ENCODE data around the gene CBARP. TPM values are rescaled to one million over a fixed set of nuclear protein-coding genes. Genes with fewer than 3 reads are reported as not detected.

Gene CBARP
- total and polyA plus RNA-seq, 9 of the 15 experiments (the other 6 are each of a cell fraction or from before 2014, with no cell fraction given) = 0.03 to 8.9 (median 1.2) TPM; not detected in 1

- TF ChIP-seq, protein P1, sequence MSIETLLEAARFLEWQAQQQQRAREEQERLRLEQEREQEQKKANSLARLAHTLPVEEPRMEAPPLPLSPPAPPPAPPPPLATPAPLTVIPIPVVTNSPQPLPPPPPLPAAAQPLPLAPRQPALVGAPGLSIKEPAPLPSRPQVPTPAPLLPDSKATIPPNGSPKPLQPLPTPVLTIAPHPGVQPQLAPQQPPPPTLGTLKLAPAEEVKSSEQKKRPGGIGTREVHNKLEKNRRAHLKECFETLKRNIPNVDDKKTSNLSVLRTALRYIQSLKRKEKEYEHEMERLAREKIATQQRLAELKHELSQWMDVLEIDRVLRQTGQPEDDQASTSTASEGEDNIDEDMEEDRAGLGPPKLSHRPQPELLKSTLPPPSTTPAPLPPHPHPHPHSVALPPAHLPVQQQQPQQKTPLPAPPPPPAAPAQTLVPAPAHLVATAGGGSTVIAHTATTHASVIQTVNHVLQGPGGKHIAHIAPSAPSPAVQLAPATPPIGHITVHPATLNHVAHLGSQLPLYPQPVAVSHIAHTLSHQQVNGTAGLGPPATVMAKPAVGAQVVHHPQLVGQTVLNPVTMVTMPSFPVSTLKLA (conservative IDR thresholded peaks at IDR 0.05) = no peak
- TF ChIP-seq MAFF (IDR thresholded peaks at IDR 0.05; ENCODE audit: low read length) (no peak), IFI16 (CRISPR knock-in tag; IDR thresholded peaks at IDR 0.05) (no peak), DIDO1 (tag; IDR thresholded peaks at IDR 0.05; ENCODE audit: low read depth) (no peak), MTA2 (IDR thresholded peaks at IDR 0.05; ENCODE audit: low read depth) (no peak), RBFOX2 (IDR thresholded peaks at IDR 0.05; ENCODE audit: low read depth, low read length) (peak; percentile 80), EGR1 (conservative IDR thresholded peaks at IDR 0.05) (peak; percentile 28), ELF4 (CRISPR knock-in tag; IDR thresholded peaks at IDR 0.05) (peak; percentile 77; the same call in 1 of the 2 replicates), JUNB (CRISPR knock-in tag; conservative IDR thresholded peaks at IDR 0.05) (no peak), OTX1 (CRISPR knock-in tag; IDR thresholded peaks at IDR 0.05) (peak; percentile 15; the same call in 1 of the 2 replicates), PHB (CRISPR knock-in tag; IDR thresholded peaks at IDR 0.05) (peak; percentile 78; the same call in 1 of the 2 replicates), TAF15 (IDR thresholded peaks at IDR 0.05; ENCODE audit: low read depth, low read length) (no peak), KDM1A (IDR thresholded peaks at IDR 0.05) (no peak), HMG20A (CRISPR knock-in tag; conservative IDR thresholded peaks at IDR 0.05) (no peak), ZZZ3 (IDR thresholded peaks at IDR 0.05) (no peak), BCOR (IDR thresholded peaks at IDR 0.05) (no peak), NBN (IDR thresholded peaks at IDR 0.05; ENCODE audit: low read depth) (peak; percentile 53; the same call in 1 of the 2 replicates), FIP1L1 (IDR thresholded peaks at IDR 0.05; ENCODE audit: low read depth, low read length, poor library complexity, severe bottlenecking) (peak; percentile 70), SNAPC5 (CRISPR knock-in tag; IDR thresholded peaks at IDR 0.05) (no peak), NEUROD1 (IDR thresholded peaks at IDR 0.05; ENCODE audit: borderline replicate concordance, low read depth, low read length, partially characterized antibody) (no peak), POU5F1 (IDR thresholded peaks at IDR 0.05; ENCODE audit: borderline replicate concordance, low read depth, low read length, partially characterized antibody) (no peak), ZNF668 (CRISPR knock-in tag; IDR thresholded peaks at IDR 0.05) (no peak), CREBBP (IDR thresholded peaks at IDR 0.05; ENCODE audit: low read depth, low read length) (no peak), ZKSCAN8 (CRISPR knock-in tag; IDR thresholded peaks at IDR 0.05) (no peak)
- TF ChIP-seq, protein P2, sequence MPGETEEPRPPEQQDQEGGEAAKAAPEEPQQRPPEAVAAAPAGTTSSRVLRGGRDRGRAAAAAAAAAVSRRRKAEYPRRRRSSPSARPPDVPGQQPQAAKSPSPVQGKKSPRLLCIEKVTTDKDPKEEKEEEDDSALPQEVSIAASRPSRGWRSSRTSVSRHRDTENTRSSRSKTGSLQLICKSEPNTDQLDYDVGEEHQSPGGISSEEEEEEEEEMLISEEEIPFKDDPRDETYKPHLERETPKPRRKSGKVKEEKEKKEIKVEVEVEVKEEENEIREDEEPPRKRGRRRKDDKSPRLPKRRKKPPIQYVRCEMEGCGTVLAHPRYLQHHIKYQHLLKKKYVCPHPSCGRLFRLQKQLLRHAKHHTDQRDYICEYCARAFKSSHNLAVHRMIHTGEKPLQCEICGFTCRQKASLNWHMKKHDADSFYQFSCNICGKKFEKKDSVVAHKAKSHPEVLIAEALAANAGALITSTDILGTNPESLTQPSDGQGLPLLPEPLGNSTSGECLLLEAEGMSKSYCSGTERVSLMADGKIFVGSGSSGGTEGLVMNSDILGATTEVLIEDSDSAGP (CRISPR knock-in tag; IDR thresholded peaks at IDR 0.05) = no peak
- TF ChIP-seq, protein P3, sequence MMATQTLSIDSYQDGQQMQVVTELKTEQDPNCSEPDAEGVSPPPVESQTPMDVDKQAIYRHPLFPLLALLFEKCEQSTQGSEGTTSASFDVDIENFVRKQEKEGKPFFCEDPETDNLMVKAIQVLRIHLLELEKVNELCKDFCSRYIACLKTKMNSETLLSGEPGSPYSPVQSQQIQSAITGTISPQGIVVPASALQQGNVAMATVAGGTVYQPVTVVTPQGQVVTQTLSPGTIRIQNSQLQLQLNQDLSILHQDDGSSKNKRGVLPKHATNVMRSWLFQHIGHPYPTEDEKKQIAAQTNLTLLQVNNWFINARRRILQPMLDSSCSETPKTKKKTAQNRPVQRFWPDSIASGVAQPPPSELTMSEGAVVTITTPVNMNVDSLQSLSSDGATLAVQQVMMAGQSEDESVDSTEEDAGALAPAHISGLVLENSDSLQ (IDR thresholded peaks at IDR 0.05) = no peak
Observed at GRCh38 chr19:1259206-1259875, 21.5 kb upstream of the CBARP start (continued).

All from K562 (cell line).